ENCODE results near the gene CPLX1.

GRCh38 chr4:858041-858481 is 32.1 kb upstream of the CPLX1 start:
- TF ChIP-seq, protein P1, sequence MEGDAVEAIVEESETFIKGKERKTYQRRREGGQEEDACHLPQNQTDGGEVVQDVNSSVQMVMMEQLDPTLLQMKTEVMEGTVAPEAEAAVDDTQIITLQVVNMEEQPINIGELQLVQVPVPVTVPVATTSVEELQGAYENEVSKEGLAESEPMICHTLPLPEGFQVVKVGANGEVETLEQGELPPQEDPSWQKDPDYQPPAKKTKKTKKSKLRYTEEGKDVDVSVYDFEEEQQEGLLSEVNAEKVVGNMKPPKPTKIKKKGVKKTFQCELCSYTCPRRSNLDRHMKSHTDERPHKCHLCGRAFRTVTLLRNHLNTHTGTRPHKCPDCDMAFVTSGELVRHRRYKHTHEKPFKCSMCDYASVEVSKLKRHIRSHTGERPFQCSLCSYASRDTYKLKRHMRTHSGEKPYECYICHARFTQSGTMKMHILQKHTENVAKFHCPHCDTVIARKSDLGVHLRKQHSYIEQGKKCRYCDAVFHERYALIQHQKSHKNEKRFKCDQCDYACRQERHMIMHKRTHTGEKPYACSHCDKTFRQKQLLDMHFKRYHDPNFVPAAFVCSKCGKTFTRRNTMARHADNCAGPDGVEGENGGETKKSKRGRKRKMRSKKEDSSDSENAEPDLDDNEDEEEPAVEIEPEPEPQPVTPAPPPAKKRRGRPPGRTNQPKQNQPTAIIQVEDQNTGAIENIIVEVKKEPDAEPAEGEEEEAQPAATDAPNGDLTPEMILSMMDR (IDR thresholded peaks at IDR 0.05), result no peak
- TF ChIP-seq POLR2A (IDR thresholded peaks at IDR 0.05), result no peak

All from adrenal gland (tissue), 5 donors.